Fibroblast of upper back skin (primary cell): ENCODE results near the gene PHOSPHO1.
A peak's percentile ranks its signal among the peaks of the same experiment; 100 is the strongest.
"Not testable (repeated sequence)": the region's sequence is repeated elsewhere in the genome, so short reads cannot be mapped to it uniquely, and the experiment has no call there.

ENCODE experiments used
- DNase-seq: peaks from one replicate; pipeline ENCODE4 v3.0.0-alpha.2; 2013

Gene PHOSPHO1, protein sequence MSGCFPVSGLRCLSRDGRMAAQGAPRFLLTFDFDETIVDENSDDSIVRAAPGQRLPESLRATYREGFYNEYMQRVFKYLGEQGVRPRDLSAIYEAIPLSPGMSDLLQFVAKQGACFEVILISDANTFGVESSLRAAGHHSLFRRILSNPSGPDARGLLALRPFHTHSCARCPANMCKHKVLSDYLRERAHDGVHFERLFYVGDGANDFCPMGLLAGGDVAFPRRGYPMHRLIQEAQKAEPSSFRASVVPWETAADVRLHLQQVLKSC

DNA sequence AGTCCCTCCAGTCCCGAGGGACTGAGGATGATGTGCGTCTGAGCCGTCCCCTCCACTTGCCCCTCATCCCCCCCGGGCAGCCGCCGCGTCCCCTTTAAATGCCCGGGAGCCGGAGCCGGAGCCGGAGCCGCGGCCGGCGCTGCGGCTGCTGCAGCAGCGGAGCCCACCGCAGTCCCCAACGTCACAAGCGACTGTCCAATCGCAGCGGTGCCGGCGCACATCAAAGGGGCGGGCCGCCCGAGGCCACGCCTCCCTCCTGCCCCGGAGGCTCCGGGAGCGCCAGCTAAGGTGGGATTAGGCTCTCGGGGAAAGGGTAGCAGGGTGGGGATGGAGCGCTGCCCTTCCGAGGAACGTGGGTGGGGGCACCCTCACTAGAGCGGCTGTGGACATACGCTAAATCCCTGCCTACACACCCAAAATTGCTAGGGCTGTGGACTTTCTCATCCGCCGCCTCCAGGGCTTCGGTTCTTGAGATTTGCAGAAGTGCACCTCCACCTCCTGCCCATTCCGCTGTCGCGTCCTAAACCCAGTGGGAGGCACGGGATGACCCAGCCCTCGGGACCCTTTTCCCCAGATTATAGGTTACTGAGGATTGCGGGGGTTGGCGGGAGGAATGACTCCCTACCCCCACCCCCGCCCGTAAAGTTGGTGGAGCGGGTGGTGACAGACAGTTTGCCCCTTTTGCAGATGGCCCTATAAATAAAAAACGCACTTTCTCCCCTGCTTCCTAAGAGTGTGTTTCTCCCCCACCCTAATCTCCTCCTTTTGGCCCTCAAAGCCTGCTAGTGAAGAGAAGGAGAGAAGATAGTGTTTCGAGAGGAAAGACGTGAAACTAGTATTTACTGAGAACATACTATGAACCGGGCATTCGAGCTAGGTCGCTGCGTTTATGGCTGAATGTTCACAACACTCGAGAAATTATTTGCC is at the start of gene PHOSPHO1:
PHOSPHO1 (minus strand) TSS at position 152 of the 927 bp plus-strand sequence. CDS start 4,096 bp downstream, outside the sequence.
- DNase-seq = peak; percentile 78

GRCh38 chr17:49280061-49280460 is 49.5 kb upstream of the PHOSPHO1 start:
- DNase-seq = no peak

DNA sequence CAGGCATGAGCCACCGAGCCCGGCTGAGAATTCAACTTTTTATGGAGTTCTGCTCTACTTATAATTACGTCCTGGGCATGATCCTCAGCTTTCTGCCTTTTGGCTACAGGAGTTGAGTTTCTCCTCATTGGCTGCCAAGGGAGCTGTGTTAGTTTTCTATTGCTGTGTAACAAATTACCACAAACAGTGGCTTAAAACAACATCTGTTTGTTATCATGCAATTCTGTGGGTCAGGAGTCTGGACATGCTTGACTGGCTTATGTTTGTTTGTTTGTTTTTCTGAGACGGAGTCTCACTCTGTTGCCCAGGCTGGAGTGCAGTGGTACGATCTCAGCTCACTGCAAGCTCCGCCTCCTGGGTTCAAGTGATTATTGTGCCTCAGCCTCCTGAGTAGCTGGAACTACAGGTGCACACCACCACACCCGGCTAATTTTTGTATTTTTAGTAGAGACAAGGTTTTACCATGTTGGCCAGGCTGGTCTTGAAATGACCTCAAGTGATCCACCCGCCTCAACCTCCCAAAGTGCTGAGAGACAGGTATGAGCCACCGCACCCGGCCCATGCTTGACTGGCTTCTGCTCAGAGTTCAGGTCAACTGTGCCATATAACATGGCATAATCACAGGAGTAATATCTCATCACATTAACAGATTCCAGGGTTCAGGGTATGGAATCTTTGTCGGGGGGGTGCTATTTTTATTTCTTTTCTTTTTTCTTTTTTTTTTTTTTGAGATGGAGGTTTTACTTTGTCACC is 48.9 kb upstream of the PHOSPHO1 start:
- not testable (repeated sequence) for DNase-seq

- no peak for DNase-seq
These were observed 47.5 kb upstream of the PHOSPHO1 start for GRCh38 chr17:49278076-49278475.

- no peak for DNase-seq
These were observed 47.1 kb upstream of the PHOSPHO1 start for GRCh38 chr17:49277638-49278037.

DNA sequence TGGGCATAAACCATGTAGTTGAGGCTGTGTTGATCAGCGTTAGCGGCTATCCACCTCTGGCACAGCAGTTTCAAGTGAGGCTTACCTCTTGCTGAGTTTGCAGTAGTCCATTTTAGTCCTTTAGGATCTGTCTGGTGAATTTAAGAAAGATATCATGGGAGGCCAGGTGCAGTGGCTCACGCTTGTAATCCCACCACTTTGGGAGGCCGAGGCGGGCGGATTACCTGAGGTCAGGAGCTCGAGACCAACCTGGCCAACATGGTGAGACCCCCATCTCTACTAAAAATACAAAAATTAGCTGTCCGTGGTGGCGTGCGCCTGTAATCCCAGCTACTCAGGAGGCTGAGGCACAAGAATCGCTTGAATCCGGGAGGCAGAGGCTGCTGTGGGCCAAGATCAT is 45.4 kb upstream of the PHOSPHO1 start:
- DNase-seq = not testable (repeated sequence)

GRCh38 chr17:49269356-49269755 is 38.8 kb upstream of the PHOSPHO1 start:
- DNase-seq = no peak

GRCh38 chr17:49267912-49268311 is 37.3 kb upstream of the PHOSPHO1 start:
- no peak for DNase-seq

- DNase-seq = no peak
These were observed 35.6 kb upstream of the PHOSPHO1 start for GRCh38 chr17:49266233-49266632.

DNA sequence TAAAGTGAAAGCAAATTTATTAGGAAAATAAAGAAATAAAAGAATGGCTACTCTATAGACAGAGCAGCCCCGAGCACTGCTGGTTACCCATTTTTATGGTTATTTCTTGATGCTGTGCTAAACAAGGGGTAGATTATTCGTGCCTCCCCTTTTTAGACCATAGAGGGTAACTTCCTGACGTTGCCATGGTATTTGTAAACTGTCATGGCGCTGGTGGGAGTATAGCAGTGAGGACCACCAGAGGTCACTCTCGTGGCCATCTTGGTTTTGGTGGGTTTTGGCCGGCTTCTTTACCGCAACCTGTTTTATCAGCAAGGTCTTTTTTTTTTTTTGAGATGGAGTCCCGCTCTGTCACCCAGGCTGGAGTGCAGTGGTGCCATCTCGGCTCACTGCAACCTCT is 31.0 kb upstream of the PHOSPHO1 start:
- DNase-seq = not testable (repeated sequence)

GRCh38 chr17:49260817-49261291 is 30.3 kb upstream of the PHOSPHO1 start:
- DNase-seq = no peak

DNA sequence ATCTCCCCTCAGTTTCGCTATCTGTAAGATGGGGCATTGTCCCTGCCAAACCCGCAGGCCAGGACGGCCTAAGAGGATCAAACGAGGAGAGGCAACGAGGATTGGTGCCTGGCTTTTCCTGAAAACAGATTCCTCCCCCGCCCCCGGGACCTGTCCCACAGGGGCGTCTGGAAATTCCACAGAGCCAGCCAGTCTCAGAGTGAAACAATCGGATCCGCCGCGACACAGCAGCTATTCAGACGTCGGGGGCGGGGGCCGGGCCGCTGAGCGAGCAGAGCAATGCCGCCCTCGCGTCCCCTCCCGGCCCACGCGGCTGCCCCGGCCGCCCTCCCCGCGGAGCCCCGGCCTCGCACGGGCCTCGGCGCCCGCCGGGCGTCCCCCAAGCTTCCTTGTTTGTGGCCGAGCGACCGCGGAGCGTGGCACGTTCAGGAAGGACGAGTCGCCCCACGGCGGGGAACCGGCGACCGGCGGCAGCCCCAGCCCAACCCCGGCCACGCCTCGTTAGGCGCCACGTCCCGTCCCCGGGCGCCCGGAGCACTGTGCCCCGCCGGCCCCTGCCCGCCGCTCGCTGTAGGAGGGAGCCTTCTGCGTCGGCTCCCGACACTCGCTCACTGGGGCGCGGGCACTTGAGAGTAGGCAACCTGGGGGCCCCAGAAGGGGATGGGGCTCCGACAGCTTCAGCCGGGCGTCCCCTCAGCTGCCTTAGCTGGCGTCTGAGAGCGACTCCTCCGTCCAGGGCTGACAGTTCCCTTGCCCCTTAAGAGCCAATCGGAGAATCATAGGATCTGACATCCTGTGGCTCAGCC is 29.6 kb upstream of the PHOSPHO1 start:
- peak; percentile 77 for DNase-seq

DNA sequence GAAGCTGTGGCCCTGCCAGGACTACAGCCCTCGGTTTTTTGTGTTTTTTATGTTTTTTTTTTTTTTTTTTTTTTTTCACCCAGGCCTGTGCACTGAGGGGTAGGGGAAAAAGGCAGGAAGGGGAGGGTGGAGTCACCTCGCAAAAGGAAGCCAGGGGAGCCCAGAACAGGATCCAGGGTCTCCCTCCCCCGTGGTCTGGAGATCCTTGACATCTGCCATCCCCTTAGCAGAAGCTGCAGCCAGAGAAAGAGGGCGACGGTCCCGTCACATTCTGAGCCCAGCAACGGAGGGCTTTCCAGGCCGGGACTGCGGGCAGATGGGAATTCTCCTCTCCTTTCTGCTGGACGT is 29.1 kb upstream of the PHOSPHO1 start:
- no peak for DNase-seq

GRCh38 chr17:49258394-49258793 is 27.8 kb upstream of the PHOSPHO1 start:
- no peak for DNase-seq

GRCh38 chr17:49255125-49255524 is 24.5 kb upstream of the PHOSPHO1 start:
- DNase-seq = no peak

- DNase-seq = no peak
These were observed 23.5 kb upstream of the PHOSPHO1 start for GRCh38 chr17:49254066-49254465.

GRCh38 chr17:49252148-49252695 is 21.6 kb upstream of the PHOSPHO1 start:
- DNase-seq = no peak

GRCh38 chr17:49249890-49250522 is 19.4 kb upstream of the PHOSPHO1 start:
- no peak for DNase-seq

DNA sequence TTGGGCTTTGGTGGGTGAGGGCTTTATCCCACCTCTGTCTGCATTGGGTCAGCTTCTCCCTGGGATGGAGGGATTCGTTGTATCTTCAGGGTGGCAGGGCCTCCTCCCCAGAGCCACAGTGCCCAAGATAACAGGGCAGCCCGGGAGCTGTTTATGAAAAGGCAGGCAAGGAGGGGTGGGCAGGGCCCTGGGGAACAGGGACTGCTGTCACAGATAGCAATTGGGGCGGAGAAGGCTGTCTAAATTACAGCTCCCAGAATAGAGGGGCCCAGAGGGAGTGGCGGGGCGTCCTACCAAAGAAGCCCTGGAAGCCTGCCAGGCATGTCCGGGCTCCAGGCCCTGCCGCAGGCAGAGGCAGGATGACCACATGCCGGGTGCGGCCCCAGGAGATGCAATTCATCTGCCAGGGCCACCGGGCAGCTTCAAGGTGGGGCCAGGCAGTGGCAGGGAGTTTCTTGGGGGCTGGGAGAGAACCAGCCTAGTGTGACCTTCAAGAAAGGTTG is 18.8 kb upstream of the PHOSPHO1 start:
- no peak for DNase-seq

DNA sequence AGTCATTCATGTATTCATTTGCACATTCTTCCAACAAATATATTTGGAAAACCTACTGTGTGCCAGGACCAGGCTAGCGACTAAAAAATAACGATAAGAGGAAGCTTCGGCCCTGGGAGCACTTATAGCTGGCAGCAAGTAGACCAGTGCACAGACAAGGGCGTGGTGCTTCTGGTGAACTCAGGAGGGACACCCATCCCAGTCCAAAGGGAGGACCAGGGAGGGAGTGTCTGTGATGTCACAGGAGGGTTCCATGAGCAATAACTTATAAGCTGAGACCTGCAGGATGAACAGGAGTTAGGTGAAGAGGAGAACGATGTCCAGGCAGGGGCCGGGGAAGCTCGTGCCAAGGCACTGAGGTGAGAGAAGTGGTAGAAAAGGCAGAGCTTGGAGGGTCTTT is 17.4 kb upstream of the PHOSPHO1 start:
- DNase-seq = no peak

- no peak for DNase-seq
These were observed 14.3 kb upstream of the PHOSPHO1 start for GRCh38 chr17:49244839-49245238.
